HG02885 (cell line): ENCODE results near the gene DPP6.

Experiments used
- ATAC-seq: cut with Tn5 transposase; IDR thresholded peaks from one replicate; pipeline ENCODE4 v1.9.1; 2021; ENCODE audit warnings: mild to moderate bottlenecking; ENCODE audit not compliant: unreplicated experiment, poor library complexity

The DPP6 gene

GRCh38 chr7:154503962-154504550, 451.9 kb downstream of the DPP6 start:
- peak; percentile 58 for ATAC-seq

GRCh38 chr7:154504918-154505317, 452.7 kb downstream of the DPP6 start:
- ATAC-seq, result no peak

GRCh38 chr7:154505362-154505761, 453.2 kb downstream of the DPP6 start:
- ATAC-seq, result no peak

DNA sequence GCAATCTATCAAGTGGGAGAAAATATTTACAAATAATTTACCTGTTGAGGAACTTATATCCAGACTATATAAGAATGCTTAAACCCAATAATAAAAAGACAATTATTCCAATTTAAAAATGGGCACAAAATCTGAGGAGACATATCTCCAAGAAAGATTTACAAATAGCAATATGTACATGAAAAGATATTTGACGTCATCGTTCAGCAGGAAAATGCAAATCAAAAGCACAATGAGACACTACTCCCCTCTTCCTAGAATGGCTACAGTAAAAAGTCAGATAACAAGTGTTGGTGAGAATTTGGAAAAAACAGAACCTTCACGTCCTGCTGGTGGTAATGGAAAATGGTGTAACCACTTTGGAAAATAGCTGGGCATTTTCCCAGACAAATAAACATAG, 457.0 kb downstream of the DPP6 start:
- no peak for ATAC-seq

GRCh38 chr7:154512121-154512833, 460.1 kb downstream of the DPP6 start:
- ATAC-seq, result no peak

GRCh38 chr7:154517768-154518167, 465.6 kb downstream of the DPP6 start:
- ATAC-seq, result no peak

GRCh38 chr7:154519229-154519628, 467.0 kb downstream of the DPP6 start:
- ATAC-seq, result no peak

DNA sequence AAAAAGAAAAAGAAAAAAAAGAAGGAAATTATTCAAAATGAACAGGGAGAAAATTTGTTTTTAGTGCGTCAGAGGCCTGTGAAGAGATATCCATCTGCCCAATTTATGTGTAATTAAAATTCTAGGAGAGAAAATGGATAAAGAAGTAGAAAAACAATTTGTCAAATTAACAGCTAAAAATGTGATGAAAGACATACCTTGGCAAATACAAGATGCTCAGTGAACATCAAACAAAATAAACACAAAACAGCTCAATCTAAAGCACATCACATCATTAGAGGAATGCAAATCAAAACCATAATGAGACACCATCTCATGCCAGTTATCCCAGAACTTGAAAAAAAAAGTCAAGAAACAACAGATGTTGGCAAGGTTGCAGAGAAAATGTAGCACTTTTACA, 477.9 kb downstream of the DPP6 start:
- no peak for ATAC-seq

DNA sequence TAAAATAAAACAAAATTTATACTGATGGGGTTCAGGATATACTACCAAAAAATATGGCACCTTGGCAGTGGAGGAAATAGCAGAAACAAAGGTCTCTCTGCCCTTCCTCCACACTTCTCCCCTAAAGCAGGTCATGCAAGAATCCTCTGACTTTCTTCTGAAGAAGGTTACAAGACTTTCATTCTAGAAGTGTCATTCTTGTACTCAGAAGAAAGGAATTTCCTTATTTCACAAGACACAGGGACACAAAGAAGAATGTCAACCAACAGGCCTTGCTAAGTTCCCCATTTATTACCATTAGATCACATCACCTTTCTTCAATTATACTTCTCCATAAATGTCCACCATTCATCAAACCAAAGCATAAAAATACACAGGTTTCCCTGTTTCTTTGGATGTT, 480.6 kb downstream of the DPP6 start:
- no peak for ATAC-seq

GRCh38 chr7:154540596-154540995, 488.4 kb downstream of the DPP6 start:
- ATAC-seq, result no peak

- ATAC-seq, result no peak
These were observed 489.4 kb downstream of the DPP6 start for GRCh38 chr7:154541606-154542005.

GRCh38 chr7:154546946-154547587, 494.9 kb downstream of the DPP6 start:
- no peak for ATAC-seq

- ATAC-seq, result no peak
These were observed 501.6 kb downstream of the DPP6 start for GRCh38 chr7:154553711-154554265.

GRCh38 chr7:154559454-154559853, 507.3 kb downstream of the DPP6 start:
- no peak for ATAC-seq

- ATAC-seq, result no peak
These were observed 512.5 kb downstream of the DPP6 start for GRCh38 chr7:154564676-154565075.

DNA sequence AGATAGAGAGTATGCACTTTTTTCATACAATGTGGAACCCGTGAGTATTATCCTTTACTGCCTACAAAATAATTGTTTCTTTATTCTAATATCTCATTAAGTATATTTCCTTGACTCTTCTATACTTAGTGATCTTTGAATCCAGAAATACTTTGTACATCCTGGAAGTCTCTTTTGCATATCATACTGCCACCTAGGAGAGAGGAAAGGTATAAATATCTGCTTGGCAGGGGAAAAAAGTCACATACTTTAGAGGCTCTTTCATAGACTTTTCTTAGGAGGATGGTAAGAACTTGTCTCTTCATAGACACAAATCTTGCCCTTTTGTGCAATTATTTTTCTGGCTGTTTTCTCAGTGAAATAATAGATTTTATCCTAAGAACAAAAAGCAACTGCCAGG, 514.7 kb downstream of the DPP6 start:
- no peak for ATAC-seq

DNA sequence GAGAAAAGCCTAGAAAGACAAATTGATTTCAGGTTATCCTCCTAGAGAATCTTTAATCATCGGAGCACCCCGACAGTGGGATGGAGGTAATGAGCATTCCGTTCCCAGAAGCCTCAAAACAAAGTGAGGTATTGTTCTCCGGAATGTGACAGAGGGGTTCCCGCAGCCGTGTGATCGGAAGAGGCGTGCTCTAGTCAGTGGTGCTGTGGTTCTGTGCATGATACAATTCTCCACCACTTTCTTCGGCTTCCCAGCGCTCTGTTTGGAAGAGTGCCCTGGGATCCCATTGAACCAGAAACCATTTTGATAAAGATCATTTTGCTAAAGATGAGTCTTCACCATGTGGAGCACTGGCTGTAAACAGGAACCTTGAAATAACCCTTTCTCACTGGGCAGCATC, 516.1 kb downstream of the DPP6 start:
- no peak for ATAC-seq

GRCh38 chr7:154569916-154570315, 517.7 kb downstream of the DPP6 start:
- ATAC-seq, result no peak

GRCh38 chr7:154571772-154572171, 519.6 kb downstream of the DPP6 start:
- no peak for ATAC-seq

GRCh38 chr7:154574235-154574634, 522.0 kb downstream of the DPP6 start:
- ATAC-seq, result no peak

- ATAC-seq, result no peak
These were observed 523.3 kb downstream of the DPP6 start for GRCh38 chr7:154575497-154575896.
